Progenitor cell of endocrine pancreas (in vitro differentiated cells): ENCODE measurements around the gene GSE1. TPM values are rescaled to one million over a fixed set of nuclear protein-coding genes. Genes with fewer than 3 reads are reported as not detected.
A peak's percentile ranks its signal among the peaks of the same experiment; 100 is the strongest.

Experiments
- DNase-seq: peaks from one replicate; pipeline ENCODE4 v3.0.0; 2021; ENCODE audit warnings: low spot score; ENCODE audit not compliant: unreplicated experiment
- H3K27ac Mint-ChIP-seq: 2 replicates; pipeline ENCODE4 v1.8.0; 2021; ENCODE audit warnings: mild to moderate bottlenecking, moderate library complexity, mixed read lengths
- H3K27me3 Mint-ChIP-seq: 2 replicates; pipeline ENCODE4 v1.8.0; 2021; ENCODE audit warnings: mixed read lengths
- H3K36me3 Mint-ChIP-seq: 2 replicates; pipeline ENCODE4 v1.8.0; 2022; ENCODE audit warnings: mixed read lengths; ENCODE audit not compliant: insufficient read depth
- H3K4me1 Mint-ChIP-seq: 2 replicates; pipeline ENCODE4 v1.8.0; 2021; ENCODE audit warnings: low read depth, mixed read lengths
- H3K4me3 Mint-ChIP-seq: 2 replicates; pipeline ENCODE4 v1.8.0; 2021; ENCODE audit warnings: low read depth, mild to moderate bottlenecking, moderate library complexity, mixed read lengths
- H3K9me3 Mint-ChIP-seq: 2 replicates; pipeline ENCODE4 v1.8.0; 2021; ENCODE audit warnings: low read depth, mixed read lengths
- total RNA-seq: library from RNA; stranded (reverse); gene quantifications from 2 replicates; pipeline ENCODE4 v1.2.1, GENCODE V29; 2021
- TF ChIP-seq, protein P1 (sequence below): fragments of 200-600 bp; sonication (generic); IDR thresholded peaks from one replicate; pipeline ENCODE4 v1.5.0; 2021; ENCODE audit warnings: antibody characterized with exemption, mild to moderate bottlenecking; ENCODE audit not compliant: unreplicated experiment

GSE1 gene
- total RNA-seq, 1 donor from 2014 or later, result 136 TPM

DNA sequence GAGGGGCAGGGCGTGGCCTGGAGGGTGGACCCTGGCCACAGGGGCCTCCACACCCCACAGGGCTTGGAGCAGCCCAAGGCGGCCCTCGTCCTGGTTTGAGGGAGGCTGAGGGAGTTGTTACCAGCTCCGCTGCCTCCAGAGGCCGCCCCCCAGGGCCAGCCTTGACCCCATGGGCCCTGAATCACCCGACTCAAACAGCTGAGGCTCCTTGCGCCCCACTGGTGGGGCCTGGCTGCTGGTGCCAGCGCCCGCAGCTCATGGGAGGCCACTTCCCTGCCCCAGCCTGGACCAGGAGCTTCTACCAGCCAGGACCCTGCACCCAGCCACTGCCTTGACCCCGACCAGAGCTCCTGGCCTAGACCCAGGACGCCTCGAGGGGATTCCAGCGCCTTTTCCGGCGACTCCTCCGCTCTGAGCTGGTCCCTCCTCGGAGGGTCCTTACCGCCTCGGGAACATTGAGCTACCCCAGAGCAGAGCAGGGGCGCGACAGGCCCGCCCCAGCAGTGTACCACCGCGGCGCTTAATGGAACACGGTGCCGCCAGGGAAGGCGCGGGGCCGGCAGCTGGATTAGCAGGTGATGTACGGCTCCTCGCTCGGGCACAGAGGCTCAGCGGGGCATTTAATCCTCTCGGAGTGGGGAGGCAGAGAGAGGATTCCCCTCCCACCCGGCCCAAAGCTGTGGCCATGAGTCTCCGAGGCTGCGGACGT lies 37.2 kb downstream of the GSE1 start:
- TF ChIP-seq, protein P1, sequence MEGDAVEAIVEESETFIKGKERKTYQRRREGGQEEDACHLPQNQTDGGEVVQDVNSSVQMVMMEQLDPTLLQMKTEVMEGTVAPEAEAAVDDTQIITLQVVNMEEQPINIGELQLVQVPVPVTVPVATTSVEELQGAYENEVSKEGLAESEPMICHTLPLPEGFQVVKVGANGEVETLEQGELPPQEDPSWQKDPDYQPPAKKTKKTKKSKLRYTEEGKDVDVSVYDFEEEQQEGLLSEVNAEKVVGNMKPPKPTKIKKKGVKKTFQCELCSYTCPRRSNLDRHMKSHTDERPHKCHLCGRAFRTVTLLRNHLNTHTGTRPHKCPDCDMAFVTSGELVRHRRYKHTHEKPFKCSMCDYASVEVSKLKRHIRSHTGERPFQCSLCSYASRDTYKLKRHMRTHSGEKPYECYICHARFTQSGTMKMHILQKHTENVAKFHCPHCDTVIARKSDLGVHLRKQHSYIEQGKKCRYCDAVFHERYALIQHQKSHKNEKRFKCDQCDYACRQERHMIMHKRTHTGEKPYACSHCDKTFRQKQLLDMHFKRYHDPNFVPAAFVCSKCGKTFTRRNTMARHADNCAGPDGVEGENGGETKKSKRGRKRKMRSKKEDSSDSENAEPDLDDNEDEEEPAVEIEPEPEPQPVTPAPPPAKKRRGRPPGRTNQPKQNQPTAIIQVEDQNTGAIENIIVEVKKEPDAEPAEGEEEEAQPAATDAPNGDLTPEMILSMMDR, result no peak
- Mint-ChIP-seq H3K27ac (no peak overlapping the region), H3K27me3 (no peaks in the 10 kb centered on the region), H3K4me3 (no peak overlapping the region), H3K9me3 (no peaks in the 10 kb centered on the region), H3K36me3 (peaks cover 8% of the 10 kb centered on the region), H3K4me1 (peaks cover 5% of the 10 kb centered on the region)
- no peak for DNase-seq

DNA sequence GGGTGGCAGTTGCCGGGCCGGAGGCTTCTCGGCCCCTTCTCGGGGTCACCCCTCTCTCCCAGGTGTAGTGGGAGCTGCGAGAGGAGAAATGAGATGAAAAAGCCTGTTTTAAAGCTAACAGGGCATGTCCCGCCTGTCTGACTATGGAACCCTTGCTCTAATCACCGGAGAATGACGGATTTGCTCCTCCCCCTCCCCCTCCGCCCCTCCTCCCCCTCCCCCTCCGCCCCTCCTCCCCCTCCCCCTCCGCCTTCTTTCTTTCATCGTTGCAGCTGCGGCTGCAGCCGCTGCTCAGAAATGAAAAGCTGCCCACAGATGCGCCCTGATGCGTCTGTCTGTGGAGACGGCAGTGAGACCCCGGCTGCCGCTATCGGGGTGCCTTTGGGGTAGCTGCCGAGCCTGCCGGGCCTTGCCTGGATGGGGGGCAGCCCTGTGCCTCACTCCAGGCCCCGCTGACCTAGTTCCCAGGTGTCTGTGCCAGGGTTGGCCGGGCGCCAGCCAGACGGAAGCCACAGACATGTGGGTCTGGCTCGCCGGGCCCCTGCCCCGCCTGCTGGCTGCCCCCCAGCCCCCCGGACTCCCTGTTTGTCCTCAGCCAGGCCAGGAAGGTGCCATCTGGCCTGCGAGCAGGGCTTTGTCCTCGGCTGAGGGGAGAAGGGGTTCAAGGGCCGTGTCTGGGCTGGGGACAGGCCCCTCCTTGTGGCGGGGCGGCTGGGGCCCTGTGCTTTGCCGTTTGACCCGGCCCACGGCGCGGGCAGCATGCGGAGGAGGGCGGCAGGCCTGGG lies 37.9 kb downstream of the GSE1 start:
- Mint-ChIP-seq H3K4me1 (peaks cover 5% of the 10 kb centered on the region), H3K36me3 (peaks cover 9% of the 10 kb centered on the region), H3K9me3 (no peaks in the 10 kb centered on the region), H3K27ac (no peak overlapping the region), H3K4me3 (no peak overlapping the region), H3K27me3 (no peaks in the 10 kb centered on the region)
- DNase-seq, result no peak
- TF ChIP-seq, protein P1, result no peak

DNA sequence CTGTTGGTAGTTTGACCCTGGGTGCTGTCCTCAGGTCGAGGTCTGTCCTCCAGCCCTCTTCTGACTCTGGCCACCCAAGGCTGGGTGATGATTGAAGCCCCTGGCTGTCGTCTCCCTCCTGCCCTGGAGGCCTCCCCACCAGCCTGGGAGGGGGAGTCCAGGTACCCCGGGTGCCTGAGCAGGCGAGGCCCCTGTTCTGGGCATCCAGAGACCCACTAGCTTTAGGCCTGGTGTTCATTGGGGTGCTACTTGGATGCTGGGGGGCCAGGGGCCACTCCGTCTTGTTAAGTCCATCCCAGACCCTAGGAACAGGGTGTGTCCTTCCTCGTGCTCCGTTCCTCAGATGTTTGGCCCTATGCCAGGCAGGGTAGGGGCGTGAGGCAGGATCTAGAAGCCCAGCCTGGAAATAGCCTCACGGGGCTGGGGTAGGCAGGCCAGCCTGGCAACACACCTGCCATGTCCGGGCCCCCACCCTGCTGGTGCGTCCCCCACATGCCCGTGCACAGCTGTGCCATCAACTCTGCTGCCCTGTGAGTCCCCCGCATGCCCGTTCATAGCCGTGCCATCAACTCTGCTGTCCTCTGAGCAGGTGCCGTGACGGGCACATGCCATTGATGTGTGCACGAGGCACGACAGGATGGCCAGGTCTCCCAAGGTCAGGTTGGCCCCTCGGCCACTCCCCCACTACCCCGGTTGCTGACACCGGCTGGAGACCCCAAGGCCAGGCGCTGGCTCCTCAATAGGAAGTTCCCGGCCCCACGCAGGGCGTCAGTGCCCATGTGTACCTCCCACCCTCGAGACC lies 38.7 kb downstream of the GSE1 start:
- H3K9me3 Mint-ChIP-seq, result no peaks in the 10 kb centered on the region
- H3K4me1 Mint-ChIP-seq, result peaks cover 3% of the 10 kb centered on the region
- H3K27me3 Mint-ChIP-seq, result no peaks in the 10 kb centered on the region
- H3K36me3 Mint-ChIP-seq, result peaks cover 12% of the 10 kb centered on the region
- DNase-seq, result no peak
- H3K4me3 Mint-ChIP-seq, result no peak overlapping the region
- peak overlapping the region; percentile 67 for H3K27ac Mint-ChIP-seq
- TF ChIP-seq, protein P1, result no peak

DNA sequence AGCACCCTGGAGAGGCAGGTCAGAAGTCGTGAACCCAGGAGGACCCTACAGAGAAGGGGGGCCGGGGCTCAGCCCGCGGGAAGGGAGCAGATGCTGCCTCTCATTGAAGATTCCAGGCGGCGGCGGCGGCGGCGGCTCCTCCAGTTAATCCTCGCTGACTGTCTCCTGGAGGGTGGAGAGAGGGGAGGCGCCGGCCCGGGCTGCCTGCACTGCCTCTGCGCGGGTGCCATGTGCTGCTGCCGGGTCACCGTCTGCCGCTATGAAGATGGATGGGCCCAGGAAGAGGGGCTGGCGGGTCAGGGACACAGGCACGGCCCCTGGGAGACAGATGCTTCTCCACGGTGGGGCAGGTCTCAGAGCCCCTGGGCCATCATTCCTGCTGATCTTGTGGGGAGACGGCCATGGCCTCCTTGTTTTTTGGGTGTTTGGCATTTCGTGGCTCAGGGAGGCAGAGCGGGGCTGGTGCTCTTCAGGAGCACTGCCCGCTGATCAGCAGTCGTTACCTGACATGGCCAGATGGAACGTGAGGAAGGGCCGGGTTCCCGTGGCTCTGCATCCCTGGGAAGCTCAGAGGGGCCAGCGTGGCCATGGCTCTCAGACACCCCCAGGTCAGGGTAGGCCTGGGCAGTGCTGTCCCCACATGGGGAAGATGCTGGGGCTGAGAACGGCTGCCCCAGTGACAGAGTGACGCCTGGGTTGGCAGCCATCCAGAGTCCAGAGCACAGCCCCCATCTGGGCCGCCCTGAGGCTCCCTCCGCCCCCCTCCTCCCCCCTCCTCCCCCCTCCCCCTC lies 39.5 kb downstream of the GSE1 start:
- H3K4me3 Mint-ChIP-seq, result no peak overlapping the region
- peak overlapping the region; percentile 73 for H3K27ac Mint-ChIP-seq
- DNase-seq, result no peak
- H3K4me1 Mint-ChIP-seq, result peaks cover 3% of the 10 kb centered on the region
- H3K27me3 Mint-ChIP-seq, result no peaks in the 10 kb centered on the region
- no peaks in the 10 kb centered on the region for H3K9me3 Mint-ChIP-seq
- TF ChIP-seq, protein P1, result no peak
- peaks cover 13% of the 10 kb centered on the region for H3K36me3 Mint-ChIP-seq
